Measurements from ENCODE around the gene NACC2. TPM values are rescaled to one million over a fixed set of nuclear protein-coding genes. Genes with fewer than 3 reads are reported as not detected.

NACC2 gene
- total and polyA plus RNA-seq, 2 donors (not counting 1 experiment from before 2014, with no cell fraction given), result 12.3 to 18.2 TPM

- peaks cover 4% of the 10 kb centered on the region for H3K79me2 ChIP-seq (ENCODE audit: control insufficient read depth, insufficient read depth, low read length)
- H3K36me3 ChIP-seq (ENCODE audit: control insufficient read depth, insufficient read depth, low read length), result no peaks in the 10 kb centered on the region
- H3K4me2 ChIP-seq (ENCODE audit: extremely low read depth, insufficient read depth, low read length), result no peak overlapping the region
- DNase-seq (ENCODE audit: low read depth in 2 of 2), result no peak
- no peak overlapping the region for H3K9ac ChIP-seq (ENCODE audit: insufficient read depth, low read length)
- no peak overlapping the region for H3K27ac ChIP-seq (ENCODE audit: insufficient read depth, low read length)
- no peak overlapping the region for H3K4me3 ChIP-seq (replicated peaks in 1 of 4; ENCODE audit: control extremely low read depth in 1 of 4, insufficient read depth in 1 of 4, low read depth in 3 of 4, low read length in 4 of 4)
- peaks cover 8% of the 10 kb centered on the region for H3K27me3 ChIP-seq (ENCODE audit: control insufficient read depth, insufficient read depth, low read length)
- H4K20me1 ChIP-seq (ENCODE audit: control insufficient read depth, extremely low read depth, insufficient read depth, low read length), result no peaks in the 10 kb centered on the region
- no peaks in the 10 kb centered on the region for H3K9me3 ChIP-seq (ENCODE audit: control insufficient read depth, insufficient read depth, low read depth, low read length)
- H3K4me1 ChIP-seq (ENCODE audit: control insufficient read depth, extremely low read depth, insufficient read depth, low read length), result peaks cover 3% of the 10 kb centered on the region
- H2AFZ ChIP-seq (ENCODE audit: low read length), result no peak overlapping the region
- no peak for TF ChIP-seq EZH2 (IDR thresholded peaks at IDR 0.05; ENCODE audit: low read length, missing control alignments)
- no peak for TF ChIP-seq CTCF (conservative IDR thresholded peaks at IDR 0.05 in 1 of 2, IDR thresholded peaks at IDR 0.05 in 1 of 2; ENCODE audit: low read depth in 1 of 2, low read length in 2 of 2)
These were observed 129.8 kb downstream of the NACC2 start for GRCh38 chr9:135965124-135965756.

- H3K4me1 ChIP-seq (ENCODE audit: control insufficient read depth, extremely low read depth, insufficient read depth, low read length), result peaks cover 3% of the 10 kb centered on the region
- no peaks in the 10 kb centered on the region for H3K9me3 ChIP-seq (ENCODE audit: control insufficient read depth, insufficient read depth, low read depth, low read length)
- no peak overlapping the region for H3K4me2 ChIP-seq (ENCODE audit: extremely low read depth, insufficient read depth, low read length)
- H3K79me2 ChIP-seq (ENCODE audit: control insufficient read depth, insufficient read depth, low read length), result peaks cover 13% of the 10 kb centered on the region
- peaks cover 7% of the 10 kb centered on the region for H3K27me3 ChIP-seq (ENCODE audit: control insufficient read depth, insufficient read depth, low read length)
- H3K9ac ChIP-seq (ENCODE audit: insufficient read depth, low read length), result no peak overlapping the region
- H3K27ac ChIP-seq (ENCODE audit: insufficient read depth, low read length), result no peak overlapping the region
- no peaks in the 10 kb centered on the region for H4K20me1 ChIP-seq (ENCODE audit: control insufficient read depth, extremely low read depth, insufficient read depth, low read length)
- H3K4me3 ChIP-seq (replicated peaks in 1 of 4; ENCODE audit: control extremely low read depth in 1 of 4, insufficient read depth in 1 of 4, low read depth in 3 of 4, low read length in 4 of 4), result no peak overlapping the region
- TF ChIP-seq EZH2 (IDR thresholded peaks at IDR 0.05; ENCODE audit: low read length, missing control alignments), result no peak
- no peak for TF ChIP-seq CTCF (conservative IDR thresholded peaks at IDR 0.05 in 1 of 2, IDR thresholded peaks at IDR 0.05 in 1 of 2; ENCODE audit: low read depth in 1 of 2, low read length in 2 of 2)
- no peak overlapping the region for H2AFZ ChIP-seq (ENCODE audit: low read length)
- no peak for DNase-seq (ENCODE audit: low read depth in 2 of 2)
- no peaks in the 10 kb centered on the region for H3K36me3 ChIP-seq (ENCODE audit: control insufficient read depth, insufficient read depth, low read length)
These were observed 131.2 kb downstream of the NACC2 start for GRCh38 chr9:135963938-135964337.

GRCh38 chr9:135963338-135963737 lies 131.8 kb downstream of the NACC2 start:
- Histone ChIP-seq H3K79me2 (ENCODE audit: control insufficient read depth, insufficient read depth, low read length) (peaks cover 19% of the 10 kb centered on the region), H2AFZ (ENCODE audit: low read length) (no peak overlapping the region), H3K4me2 (ENCODE audit: extremely low read depth, insufficient read depth, low read length) (no peak overlapping the region), H3K27ac (ENCODE audit: insufficient read depth, low read length) (no peak overlapping the region), H3K9me3 (ENCODE audit: control insufficient read depth, insufficient read depth, low read depth, low read length) (no peaks in the 10 kb centered on the region), H3K4me3 (replicated peaks in 1 of 4; ENCODE audit: control extremely low read depth in 1 of 4, insufficient read depth in 1 of 4, low read depth in 3 of 4, low read length in 4 of 4) (no peak overlapping the region), H3K36me3 (ENCODE audit: control insufficient read depth, insufficient read depth, low read length) (no peaks in the 10 kb centered on the region), H3K27me3 (ENCODE audit: control insufficient read depth, insufficient read depth, low read length) (peaks cover 7% of the 10 kb centered on the region), H4K20me1 (ENCODE audit: control insufficient read depth, extremely low read depth, insufficient read depth, low read length) (no peaks in the 10 kb centered on the region), H3K4me1 (ENCODE audit: control insufficient read depth, extremely low read depth, insufficient read depth, low read length) (peaks cover 3% of the 10 kb centered on the region), H3K9ac (ENCODE audit: insufficient read depth, low read length) (no peak overlapping the region)
- no peak for DNase-seq (ENCODE audit: low read depth in 2 of 2)
- no peak for TF ChIP-seq CTCF (conservative IDR thresholded peaks at IDR 0.05 in 1 of 2, IDR thresholded peaks at IDR 0.05 in 1 of 2; ENCODE audit: low read depth in 1 of 2, low read length in 2 of 2)
- no peak for TF ChIP-seq EZH2 (IDR thresholded peaks at IDR 0.05; ENCODE audit: low read length, missing control alignments)

Measured in fibroblast of lung (primary cell).